Measurements from ENCODE around the gene DDX5. TPM values are rescaled to one million over a fixed set of nuclear protein-coding genes. Genes with fewer than 3 reads are reported as not detected.
A peak's percentile ranks its signal among the peaks of the same experiment; 100 is the strongest.

The DDX5 gene
- total RNA-seq, 3 donors from 2014 or later: 616 to 794 (median 655) TPM

- intact Hi-C loops (cut with DNase I; ENCODE audit: low total_unique reads): loop anchor here (10.0 kb wide), 1 partner anchor 182 kb away; no protein-coding TSS in a partner anchor
- peak; percentile 92 to 97 for DNase-seq (ENCODE audit: low spot score in 2 of 2)
- Histone ChIP-seq H3K9me3 (no peaks in the 10 kb centered on the region), H3K27ac (peak within 1 kb of the TSS; percentile 99 to 100), H3K36me3 (peaks cover 20% of the 10 kb centered on the region), H3K4me3 (peak within 1 kb of the TSS; percentile 75 to 91 (median 83)), H3K27me3 (no peaks in the 10 kb centered on the region), H3K4me1 (peaks cover 0 to 17% of the 10 kb centered on the region in 2 donors)
- TF ChIP-seq POLR2A (IDR thresholded peaks at IDR 0.05) (peak; percentile 92), POLR2AphosphoS5 (IDR thresholded peaks at IDR 0.05) (peak; percentile 82 to 97 (median 91))
- TF ChIP-seq, protein P1, sequence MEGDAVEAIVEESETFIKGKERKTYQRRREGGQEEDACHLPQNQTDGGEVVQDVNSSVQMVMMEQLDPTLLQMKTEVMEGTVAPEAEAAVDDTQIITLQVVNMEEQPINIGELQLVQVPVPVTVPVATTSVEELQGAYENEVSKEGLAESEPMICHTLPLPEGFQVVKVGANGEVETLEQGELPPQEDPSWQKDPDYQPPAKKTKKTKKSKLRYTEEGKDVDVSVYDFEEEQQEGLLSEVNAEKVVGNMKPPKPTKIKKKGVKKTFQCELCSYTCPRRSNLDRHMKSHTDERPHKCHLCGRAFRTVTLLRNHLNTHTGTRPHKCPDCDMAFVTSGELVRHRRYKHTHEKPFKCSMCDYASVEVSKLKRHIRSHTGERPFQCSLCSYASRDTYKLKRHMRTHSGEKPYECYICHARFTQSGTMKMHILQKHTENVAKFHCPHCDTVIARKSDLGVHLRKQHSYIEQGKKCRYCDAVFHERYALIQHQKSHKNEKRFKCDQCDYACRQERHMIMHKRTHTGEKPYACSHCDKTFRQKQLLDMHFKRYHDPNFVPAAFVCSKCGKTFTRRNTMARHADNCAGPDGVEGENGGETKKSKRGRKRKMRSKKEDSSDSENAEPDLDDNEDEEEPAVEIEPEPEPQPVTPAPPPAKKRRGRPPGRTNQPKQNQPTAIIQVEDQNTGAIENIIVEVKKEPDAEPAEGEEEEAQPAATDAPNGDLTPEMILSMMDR (IDR thresholded peaks at IDR 0.05): no peak
Observed at GRCh38 chr17:64506576-64507412, 705 bp upstream of the DDX5 start, which contains the start of gene CEP95. Gene CEP95, plus strand, starts transcription at chr17:64506977. Its CDS starts 121 bp downstream, at chr17:64507098.

- intact Hi-C loops (cut with DNase I; ENCODE audit: low total_unique reads): loop anchor here (10.0 kb wide), 1 partner anchor 181 kb away; no protein-coding TSS in a partner anchor
- TF ChIP-seq POLR2AphosphoS5 (IDR thresholded peaks at IDR 0.05) (peak; percentile 91 to 95 (median 95)), POLR2A (IDR thresholded peaks at IDR 0.05) (peak; percentile 47)
- TF ChIP-seq, protein P1 (IDR thresholded peaks at IDR 0.05): peak; percentile 26 to 29 (median 29)
- peak overlapping the region; percentile 75 to 91 (median 83) for H3K4me3 ChIP-seq
- peaks cover 0 to 17% of the 10 kb centered on the region in 2 donors for H3K4me1 ChIP-seq
- no peaks in the 10 kb centered on the region for H3K9me3 ChIP-seq
- peaks cover 25% of the 10 kb centered on the region for H3K36me3 ChIP-seq
- peak; percentile 90 to 94 for DNase-seq (ENCODE audit: low spot score in 2 of 2)
- peak overlapping the region; percentile 99 to 100 for H3K27ac ChIP-seq
- no peaks in the 10 kb centered on the region for H3K27me3 ChIP-seq
Observed at GRCh38 chr17:64505340-64506200, 519 bp downstream of the DDX5 start.

DNA sequence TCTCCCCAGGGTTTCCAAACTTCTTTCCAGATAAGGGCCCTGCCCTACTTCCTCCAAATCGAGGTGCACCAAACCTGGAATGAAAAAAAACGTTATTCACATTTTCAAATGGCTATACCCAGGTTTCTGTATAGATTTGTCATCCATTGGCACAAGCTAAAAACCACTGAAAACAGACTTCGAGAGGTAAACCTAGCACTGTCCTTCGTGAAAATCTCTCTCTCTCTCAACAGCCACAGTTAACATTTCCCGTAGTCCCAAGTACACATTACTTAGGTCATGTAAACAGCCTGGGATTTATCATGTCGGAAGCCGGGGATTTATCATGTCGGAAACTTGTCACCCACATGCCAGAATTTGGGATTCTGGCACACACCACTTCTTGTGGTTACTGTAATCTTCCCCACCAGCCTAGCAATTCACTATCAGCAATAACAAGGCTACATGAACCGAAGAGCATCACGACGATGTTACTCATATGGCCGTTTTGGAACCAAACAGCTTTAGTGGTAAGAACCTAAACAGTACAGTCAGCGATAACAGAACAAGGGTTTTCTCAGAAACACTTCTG lies 1.2 kb downstream of the DDX5 start:
- DNase-seq (ENCODE audit: low spot score in 2 of 2): no peak
- H3K4me3 ChIP-seq: peak overlapping the region; percentile 75 to 91 (median 83)
- H3K9me3 ChIP-seq: no peaks in the 10 kb centered on the region
- TF ChIP-seq, protein P1 (IDR thresholded peaks at IDR 0.05): no peak
- TF ChIP-seq POLR2AphosphoS5 (IDR thresholded peaks at IDR 0.05) (no peak), POLR2A (IDR thresholded peaks at IDR 0.05) (no peak)
- H3K36me3 ChIP-seq: peaks cover 25% of the 10 kb centered on the region
- peak overlapping the region; percentile 99 to 100 for H3K27ac ChIP-seq
- no peaks in the 10 kb centered on the region for H3K27me3 ChIP-seq
- intact Hi-C loops (cut with DNase I; ENCODE audit: low total_unique reads): loop anchor here (10.0 kb wide), 1 partner anchor 180 kb away; no protein-coding TSS in a partner anchor
- H3K4me1 ChIP-seq: peaks cover 0 to 17% of the 10 kb centered on the region in 2 donors

- H3K27ac ChIP-seq: peak overlapping the region; percentile 99 to 100
- DNase-seq (ENCODE audit: low spot score in 2 of 2): no peak
- no peaks in the 10 kb centered on the region for H3K27me3 ChIP-seq
- TF ChIP-seq POLR2A (IDR thresholded peaks at IDR 0.05): no peak
- TF ChIP-seq POLR2AphosphoS5 (IDR thresholded peaks at IDR 0.05): no peak
- TF ChIP-seq, protein P1 (IDR thresholded peaks at IDR 0.05): no peak
- H3K4me1 ChIP-seq: peaks cover 0 to 16% of the 10 kb centered on the region in 2 donors
- intact Hi-C loops (cut with DNase I; ENCODE audit: low total_unique reads): loop anchor here (10.0 kb wide), 1 partner anchor 179 kb away; no protein-coding TSS in a partner anchor
- H3K4me3 ChIP-seq: peak overlapping the region; percentile 75 to 91 (median 83)
- H3K36me3 ChIP-seq: peaks cover 25% of the 10 kb centered on the region
- no peaks in the 10 kb centered on the region for H3K9me3 ChIP-seq
Observed at GRCh38 chr17:64503821-64504768, 2.0 kb downstream of the DDX5 start.
